Measurements from ENCODE around the gene RALA.

The RALA gene

GRCh38 chr7:39614299-39614698 is 9.1 kb upstream of the RALA start:
- DNase-seq: no peak

DNA sequence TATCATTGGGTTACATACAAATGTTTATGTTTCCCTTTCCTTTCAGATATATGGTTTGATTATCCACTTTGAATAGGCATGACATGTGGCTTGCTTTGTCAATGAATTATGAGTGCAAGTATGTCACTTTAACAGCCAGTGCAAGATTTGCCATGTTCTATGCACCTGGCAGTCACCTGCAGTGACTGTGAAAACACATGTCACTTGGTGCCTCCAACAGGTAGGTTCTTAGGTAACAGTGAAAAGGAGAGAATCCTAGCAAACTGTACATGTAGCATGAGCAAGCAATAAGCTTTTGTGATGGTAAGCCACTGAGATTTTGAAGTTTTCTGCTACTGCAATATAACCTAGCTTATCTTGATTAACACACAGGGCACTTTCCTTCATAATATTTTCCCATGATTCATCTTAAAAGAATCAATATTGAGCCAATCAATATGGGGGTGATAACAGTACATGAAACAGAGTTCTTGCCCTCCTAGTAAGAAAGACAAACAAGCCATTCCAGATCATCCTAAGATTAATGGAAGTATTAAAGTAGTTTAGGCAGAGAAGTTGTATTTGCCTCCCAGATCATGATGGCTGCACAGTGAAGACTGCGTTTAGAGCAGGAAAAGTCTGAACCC is 7.9 kb upstream of the RALA start:
- DNase-seq: no peak

DNA sequence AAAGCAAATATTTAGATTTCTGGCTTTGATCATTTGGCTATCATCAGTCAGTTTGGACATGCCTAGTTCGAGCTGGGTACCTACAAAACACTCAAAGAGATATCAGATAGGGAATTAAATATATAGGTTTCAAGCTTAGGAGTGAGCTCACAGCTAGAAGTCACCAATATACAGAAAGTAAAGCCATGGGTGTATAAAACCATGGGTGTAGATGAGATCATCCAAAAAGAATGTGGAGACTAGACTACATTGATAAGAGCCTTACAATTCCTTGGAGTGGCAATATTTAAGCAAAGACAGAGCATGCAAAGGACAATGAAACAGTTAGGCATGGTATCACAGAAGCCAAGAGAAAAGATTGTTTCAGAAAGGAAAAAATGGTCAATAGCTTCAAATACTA is 7.2 kb upstream of the RALA start:
- DNase-seq: no peak

DNA sequence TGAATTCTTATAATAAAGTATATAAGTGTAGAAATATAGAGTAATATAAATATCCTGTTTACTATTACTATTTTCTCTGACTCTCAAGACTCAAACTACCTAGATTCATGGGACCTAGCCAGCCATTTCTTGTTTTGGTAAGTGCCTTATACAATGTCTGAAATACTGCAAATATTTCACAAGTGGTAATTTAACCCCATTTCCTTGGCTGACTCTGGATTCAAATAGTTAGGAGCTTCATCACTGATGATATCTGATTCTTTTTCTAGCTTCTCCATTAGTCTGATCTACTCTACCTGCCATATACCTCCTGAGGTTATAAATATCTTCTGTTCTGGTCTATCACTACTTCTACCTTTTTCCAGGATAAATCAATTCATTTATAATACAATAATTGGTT is 6.4 kb upstream of the RALA start:
- no peak for DNase-seq

- no peak for DNase-seq
Observed at GRCh38 chr7:39618868-39619267, 4.5 kb upstream of the RALA start.

DNA sequence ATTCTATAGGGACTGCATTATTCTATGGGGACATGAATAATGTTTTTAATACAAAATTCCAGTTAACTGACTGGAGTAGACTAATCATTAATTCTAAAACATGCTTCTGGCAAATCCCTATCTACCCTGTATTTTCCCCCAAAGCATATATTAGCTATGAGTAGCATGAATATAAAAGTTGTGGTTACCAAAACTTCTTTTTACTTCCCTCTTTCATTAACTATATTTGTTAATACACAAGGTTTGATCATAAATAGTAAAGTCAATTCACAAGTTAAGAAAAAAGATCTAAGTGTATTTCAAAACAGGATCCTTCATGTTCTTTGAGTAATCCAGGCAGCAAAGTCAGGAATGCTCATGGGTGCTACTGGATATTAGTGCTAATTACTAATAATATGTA is 2.9 kb upstream of the RALA start:
- DNase-seq: no peak

DNA sequence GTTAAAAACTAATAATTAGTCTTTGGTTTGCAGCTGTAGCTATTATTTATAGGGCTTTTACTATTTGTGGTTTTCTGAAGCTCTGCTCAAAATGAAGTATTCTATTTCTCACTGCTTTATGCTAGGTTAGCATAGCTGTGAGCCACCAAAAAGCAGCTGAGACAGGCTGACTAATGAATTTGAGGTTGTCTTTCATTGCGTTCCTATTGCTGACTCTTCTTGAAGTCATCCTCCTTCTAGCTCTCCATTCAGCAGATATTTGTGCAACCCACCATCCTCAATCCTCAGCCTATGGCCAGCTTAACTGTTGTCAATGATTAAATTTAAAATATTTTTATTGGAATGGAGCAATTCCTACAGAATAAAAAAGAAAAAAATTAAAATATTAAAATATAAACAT is 2.1 kb upstream of the RALA start:
- no peak for DNase-seq

DNA sequence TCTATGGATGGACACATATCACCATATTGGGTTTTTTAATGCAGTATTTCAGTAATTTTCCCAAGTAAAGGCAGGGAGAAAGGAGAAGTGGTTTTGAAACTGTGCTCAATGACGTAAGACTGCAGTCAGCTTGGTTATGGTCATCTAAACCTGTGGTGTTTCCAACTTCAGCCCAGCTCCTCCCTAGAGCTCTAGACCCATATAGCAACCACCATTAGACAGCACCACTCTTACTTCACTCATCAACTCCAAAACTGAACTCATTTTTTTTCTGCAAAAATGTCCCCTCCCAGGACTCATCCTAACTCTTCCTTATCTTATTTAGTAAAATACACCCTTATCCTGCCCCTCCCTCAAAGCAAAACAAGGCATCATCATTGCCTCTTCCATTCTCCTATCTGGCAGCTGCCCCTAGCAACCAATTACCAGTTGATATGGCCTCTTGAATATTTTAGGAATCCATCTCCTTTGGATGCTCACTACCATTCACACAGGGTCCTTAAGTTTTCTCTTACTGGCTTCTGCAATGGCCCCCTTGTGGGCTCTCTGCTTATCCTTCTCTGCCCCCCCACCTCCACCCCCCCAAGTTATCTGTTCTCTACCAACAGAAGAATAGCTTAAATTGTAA is 1.5 kb upstream of the RALA start:
- DNase-seq: no peak

DNA sequence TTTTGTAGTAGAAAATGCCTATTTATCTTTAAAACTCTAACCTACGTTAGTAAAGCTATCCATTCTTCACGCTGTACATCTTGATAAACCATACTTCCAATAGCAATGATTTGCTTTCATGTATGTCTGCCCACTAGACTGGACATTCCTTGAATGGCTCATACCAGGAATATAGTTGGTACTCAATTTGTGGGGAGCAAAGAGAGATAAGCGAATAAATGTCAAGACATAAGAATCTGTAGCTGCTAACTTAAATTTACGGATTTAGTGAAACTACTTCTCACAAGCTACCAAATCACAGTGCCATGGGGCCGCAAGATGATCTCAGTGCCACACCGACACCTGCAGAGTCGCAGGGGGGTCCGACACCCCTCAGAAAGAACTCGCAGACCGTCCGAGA is 763 bp upstream of the RALA start:
- no peak for DNase-seq

- no peak for DNase-seq
Observed at GRCh38 chr7:39623732-39624441, 515 bp downstream of the RALA start.

DNA sequence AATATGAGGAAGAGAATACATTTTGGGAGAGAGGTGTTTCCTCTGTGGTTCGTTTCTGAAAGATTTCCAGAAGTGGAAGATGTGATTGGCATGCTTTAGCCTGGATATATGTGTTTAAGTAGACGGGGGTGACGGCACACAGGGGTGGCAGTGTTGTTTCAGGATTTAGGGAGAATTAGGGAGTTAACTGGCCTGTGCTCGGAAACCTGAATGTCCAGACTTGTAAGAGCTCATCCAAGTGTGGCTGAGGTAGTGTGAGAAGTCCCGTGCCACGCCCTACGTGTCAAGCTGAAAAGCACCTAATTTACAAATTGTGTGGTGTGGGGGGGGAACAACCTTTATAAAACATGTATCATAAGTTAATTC is 1.1 kb downstream of the RALA start:
- no peak for DNase-seq

- DNase-seq: no peak
Observed at GRCh38 chr7:39624935-39625694, 1.7 kb downstream of the RALA start.

GRCh38 chr7:39631736-39632308 is 8.4 kb downstream of the RALA start:
- no peak for DNase-seq

DNA sequence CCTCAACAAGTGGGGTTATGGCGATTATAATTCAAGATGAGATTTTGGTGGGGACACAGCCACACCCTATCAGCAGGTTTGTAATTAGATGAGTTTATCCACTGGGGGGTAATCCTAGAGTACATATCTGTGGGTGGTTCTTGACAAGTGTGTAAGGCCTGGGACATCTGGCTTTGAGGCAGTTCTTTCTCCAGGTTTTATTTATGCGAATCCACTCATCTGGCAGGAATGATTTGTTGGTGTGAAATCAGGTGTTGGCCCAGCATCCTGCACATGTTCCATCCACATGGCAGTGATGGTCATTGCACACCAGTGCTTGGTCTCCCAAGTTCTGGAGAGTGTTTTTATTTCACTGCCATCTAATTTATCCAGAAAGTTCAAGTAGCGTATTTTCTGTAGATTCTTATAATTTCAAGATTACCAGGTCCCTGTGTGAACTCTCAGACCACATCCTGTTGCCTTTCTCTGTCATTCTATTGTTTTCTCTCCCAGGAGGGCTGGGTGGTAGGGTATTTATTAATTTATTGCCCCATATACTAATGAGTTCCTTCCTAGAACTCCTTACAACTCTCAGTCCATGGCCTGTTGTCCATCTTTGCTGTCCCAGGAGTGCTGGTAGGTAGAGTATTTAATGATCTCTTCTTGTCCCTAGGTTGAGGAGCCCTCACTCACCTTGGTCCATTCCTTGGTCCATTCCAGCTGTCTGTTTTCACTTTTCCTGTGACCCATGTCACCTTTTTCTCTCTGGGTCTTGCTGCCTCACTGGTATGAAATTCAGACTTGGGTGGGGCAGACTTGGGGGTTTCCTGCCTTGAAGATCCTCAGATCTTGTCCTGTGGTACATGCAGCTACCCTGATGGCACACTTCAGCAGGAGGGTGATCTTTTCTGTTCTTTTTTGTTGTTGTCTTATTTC is 10.4 kb downstream of the RALA start:
- no peak for DNase-seq

DNA sequence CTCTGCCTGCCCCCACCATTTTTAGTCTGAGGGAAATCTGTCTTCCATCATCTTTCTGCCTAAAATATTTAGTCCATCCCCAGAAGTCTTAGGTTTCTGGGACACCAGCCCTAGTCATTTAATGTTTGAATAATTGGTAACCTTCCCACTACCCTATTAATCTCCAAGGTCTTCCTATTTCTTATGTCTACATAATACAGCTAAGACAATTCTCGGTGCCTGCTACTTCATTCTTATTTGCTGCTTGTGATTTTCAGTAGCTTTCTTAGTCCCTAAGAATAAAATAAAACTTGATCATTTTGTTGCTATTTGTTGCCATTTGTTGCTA is 11.1 kb downstream of the RALA start:
- DNase-seq: no peak

GRCh38 chr7:39637400-39637799 is 14.0 kb downstream of the RALA start:
- no peak for DNase-seq

- no peak for DNase-seq
Observed at GRCh38 chr7:39637963-39638485, 14.7 kb downstream of the RALA start.

GRCh38 chr7:39642896-39643295 is 19.5 kb downstream of the RALA start:
- DNase-seq: no peak

DNA sequence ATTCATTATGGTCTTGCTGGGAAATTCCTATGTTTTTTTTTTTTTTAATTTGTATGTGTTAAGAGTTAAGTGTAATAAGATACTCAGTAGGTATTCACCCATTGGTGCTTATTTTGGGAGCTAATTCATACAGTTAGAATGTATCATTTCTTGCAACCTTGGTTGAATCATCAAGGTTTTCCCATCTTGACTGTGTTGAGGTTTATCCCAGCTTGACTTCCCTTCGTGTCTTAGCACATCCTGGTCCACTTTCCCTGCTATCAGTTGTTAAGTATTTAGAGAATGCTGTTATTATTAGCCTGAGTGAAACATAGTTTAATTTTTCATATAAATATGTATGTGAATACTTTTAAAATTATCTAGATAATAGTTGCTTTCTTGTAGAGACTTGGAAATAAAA is 20.8 kb downstream of the RALA start:
- DNase-seq: no peak

DNA sequence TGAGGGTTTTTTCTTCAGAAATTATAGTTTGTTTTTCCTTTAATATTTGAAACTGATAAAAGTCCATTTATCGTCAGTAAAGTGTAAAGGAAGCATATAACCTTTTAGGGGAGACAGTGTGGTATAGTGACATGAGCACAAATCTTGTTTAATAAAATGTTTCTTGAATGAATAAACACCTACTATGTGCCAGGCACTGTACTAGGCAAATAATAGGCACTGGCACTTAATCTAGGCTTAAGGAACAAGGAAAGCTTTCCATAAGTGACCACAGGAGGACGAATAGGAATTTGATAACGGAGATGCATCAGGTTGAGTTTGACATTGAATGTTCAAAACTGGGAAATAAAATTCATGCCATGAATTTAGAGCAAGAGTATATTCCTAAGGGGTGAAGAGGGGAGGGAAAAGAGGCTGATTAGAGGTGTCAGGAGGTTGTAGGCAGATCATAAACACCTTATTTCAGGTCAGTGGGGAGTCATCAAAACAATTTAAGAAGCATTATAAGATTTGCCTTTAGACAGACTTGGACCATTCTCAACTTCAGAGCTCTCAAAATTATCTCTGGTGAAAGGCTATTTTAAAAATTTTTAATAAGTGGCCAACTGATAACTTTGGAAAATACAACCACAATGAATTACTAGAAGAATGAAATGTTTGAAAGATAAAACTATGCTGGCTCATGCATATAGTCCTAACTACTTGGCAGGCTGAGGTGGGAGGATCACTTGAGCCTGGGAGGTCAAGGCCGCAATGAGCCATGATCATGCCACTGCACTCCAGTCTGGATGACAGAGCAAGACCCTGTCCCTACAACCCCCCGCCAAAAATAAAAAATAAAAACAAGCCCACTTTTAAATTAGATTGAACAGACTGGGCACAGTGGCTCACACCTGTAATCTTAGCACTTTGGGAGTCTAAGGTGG is 22.4 kb downstream of the RALA start:
- DNase-seq: no peak

- no peak for DNase-seq
Observed at GRCh38 chr7:39647816-39648215, 24.4 kb downstream of the RALA start.
